H1 (cell line): ENCODE results near the gene TMTC4. TPM values are rescaled to one million over a fixed set of nuclear protein-coding genes. Genes with fewer than 3 reads are reported as not detected.

Source experiments
- CHD1 ChIP-seq: IDR thresholded peaks from 2 replicates; pipeline ENCODE4 v1.6.1; 2012; ENCODE audit warnings: low read depth, low read length, improper control_type of control experiment
- PHF8 ChIP-seq: fragments of 200-600 bp; sonication (generic); conservative IDR thresholded peaks from 2 replicates; pipeline ENCODE4 v1.7.1; 2012; ENCODE audit warnings: low read depth, mild to moderate bottlenecking, inconsistent platforms, low read length, moderate library complexity
- TEAD4 ChIP-seq: IDR thresholded peaks from 2 replicates; pipeline ENCODE4 v1.6.1; 2012; ENCODE audit warnings: low read depth, low read length, inconsistent platforms, mixed read lengths
- polyA plus RNA-seq, 7 experiments: library from polyadenylated mRNA; depleted of rRNA in 3 of 7; stranded (reverse) in 5 of 7; unstranded in 2 of 7; fragments of >200 nt in 5 of 7; fragments of 200-250 nt in 2 of 7; gene quantifications; 1 replicate in 5 of 7; 2 replicates in 1 of 7; 4 replicates in 1 of 7; pipeline versions ENCODE4 v1.2.1 to v1.2.3, GENCODE V29; 2011 to 2013; ENCODE audit warnings: missing spikeins in 2 of 7, mixed read lengths in 2 of 7
- total RNA-seq: library from RNA; stranded (reverse); fragmentation: NEBNext Ultra II Directional; extraction: Animal tissue kit (Norgen Biotek cat#: 25700); gene quantifications from 2 replicates; pipeline ENCODE4 v1.2.1, GENCODE V29; 2021

The TMTC4 gene
- total and polyA plus RNA-seq, 2 of the 8 experiments (the other 6 are each of a cell fraction or from before 2014, with no cell fraction given): 26.3 to 42.6 TPM

GRCh38 chr13:100610391-100611347 is 63.9 kb downstream of the TMTC4 start (continued):
- TF ChIP-seq PHF8 (no peak), TEAD4 (no peak), CHD1 (no peak)
